AG10803 (cell line): ENCODE results near the gene KDF1.

Source experiments
- DNase-seq: peaks from one replicate; pipeline ENCODE4 v3.0.0; 2010; ENCODE audit warnings: low read depth
- H3K4me3 ChIP-seq: 2 replicates; pipeline ENCODE4 v1.5.1; 2011; ENCODE audit warnings: mild to moderate bottlenecking, low read length, control low read depth
- TF ChIP-seq, protein P1 (sequence below): conservative IDR thresholded peaks from 2 replicates; pipeline ENCODE4 v1.5.1; 2011; ENCODE audit warnings: mild to moderate bottlenecking, low read length, control low read depth, inconsistent platforms

KDF1 gene, protein sequence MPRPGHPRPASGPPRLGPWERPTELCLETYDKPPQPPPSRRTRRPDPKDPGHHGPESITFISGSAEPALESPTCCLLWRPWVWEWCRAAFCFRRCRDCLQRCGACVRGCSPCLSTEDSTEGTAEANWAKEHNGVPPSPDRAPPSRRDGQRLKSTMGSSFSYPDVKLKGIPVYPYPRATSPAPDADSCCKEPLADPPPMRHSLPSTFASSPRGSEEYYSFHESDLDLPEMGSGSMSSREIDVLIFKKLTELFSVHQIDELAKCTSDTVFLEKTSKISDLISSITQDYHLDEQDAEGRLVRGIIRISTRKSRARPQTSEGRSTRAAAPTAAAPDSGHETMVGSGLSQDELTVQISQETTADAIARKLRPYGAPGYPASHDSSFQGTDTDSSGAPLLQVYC

DNA sequence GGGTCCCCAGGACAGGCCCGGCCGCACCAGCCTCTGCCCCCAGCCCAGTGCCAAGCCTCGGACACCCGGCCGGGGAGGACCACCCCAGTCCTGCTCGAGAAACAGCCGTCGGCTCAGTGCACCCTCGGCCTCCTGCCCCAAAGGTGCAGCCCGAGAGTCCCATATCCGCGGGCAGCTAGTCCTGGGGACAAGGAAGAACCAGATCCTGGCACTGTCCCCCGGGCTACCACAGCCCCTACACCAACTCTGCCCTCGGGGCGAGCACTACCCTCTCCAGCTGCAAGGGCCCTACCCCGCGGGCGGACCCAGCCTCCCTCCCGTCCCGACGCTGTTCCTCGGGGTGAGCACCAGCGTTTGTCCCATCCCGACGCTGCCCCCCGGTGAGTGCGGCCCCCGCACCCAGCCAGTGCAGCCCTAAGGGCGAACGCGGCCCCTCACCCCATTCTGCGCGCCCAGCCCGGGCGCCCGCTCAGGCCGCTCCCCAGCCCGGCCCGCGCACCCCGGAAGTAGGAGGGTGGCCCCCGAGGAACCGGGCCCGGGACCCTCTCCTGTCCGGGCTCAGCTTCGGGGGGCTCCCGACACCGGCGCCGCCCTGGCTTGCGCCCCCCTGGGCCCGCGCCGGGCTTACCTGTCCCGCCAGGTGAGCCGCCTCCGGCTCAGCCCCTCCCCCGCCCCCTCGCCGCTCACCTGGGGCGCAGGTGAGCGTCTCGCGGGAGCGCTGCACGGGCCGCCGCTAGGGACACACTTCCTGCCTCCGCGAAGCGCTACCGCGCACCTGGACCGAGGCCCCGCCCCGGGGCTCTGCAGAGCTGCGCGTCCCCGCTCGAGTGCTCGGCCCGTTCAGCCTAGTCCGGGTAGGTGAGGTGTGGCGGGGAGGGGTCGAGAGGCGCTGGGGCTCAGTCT is at the start of gene KDF1:
KDF1 (minus strand) TSS at position 747 of the 903 bp plus-strand sequence. CDS start 8,088 bp downstream, outside the sequence.
- no peak for DNase-seq
- TF ChIP-seq, protein P1, sequence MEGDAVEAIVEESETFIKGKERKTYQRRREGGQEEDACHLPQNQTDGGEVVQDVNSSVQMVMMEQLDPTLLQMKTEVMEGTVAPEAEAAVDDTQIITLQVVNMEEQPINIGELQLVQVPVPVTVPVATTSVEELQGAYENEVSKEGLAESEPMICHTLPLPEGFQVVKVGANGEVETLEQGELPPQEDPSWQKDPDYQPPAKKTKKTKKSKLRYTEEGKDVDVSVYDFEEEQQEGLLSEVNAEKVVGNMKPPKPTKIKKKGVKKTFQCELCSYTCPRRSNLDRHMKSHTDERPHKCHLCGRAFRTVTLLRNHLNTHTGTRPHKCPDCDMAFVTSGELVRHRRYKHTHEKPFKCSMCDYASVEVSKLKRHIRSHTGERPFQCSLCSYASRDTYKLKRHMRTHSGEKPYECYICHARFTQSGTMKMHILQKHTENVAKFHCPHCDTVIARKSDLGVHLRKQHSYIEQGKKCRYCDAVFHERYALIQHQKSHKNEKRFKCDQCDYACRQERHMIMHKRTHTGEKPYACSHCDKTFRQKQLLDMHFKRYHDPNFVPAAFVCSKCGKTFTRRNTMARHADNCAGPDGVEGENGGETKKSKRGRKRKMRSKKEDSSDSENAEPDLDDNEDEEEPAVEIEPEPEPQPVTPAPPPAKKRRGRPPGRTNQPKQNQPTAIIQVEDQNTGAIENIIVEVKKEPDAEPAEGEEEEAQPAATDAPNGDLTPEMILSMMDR = no peak
- no peak within 1 kb of the TSS for H3K4me3 ChIP-seq

- TF ChIP-seq, protein P1 = no peak
- H3K4me3 ChIP-seq = no peak overlapping the region
- no peak for DNase-seq
Observed at GRCh38 chr1:27009601-27010197, 49.4 kb upstream of the KDF1 start.

DNA sequence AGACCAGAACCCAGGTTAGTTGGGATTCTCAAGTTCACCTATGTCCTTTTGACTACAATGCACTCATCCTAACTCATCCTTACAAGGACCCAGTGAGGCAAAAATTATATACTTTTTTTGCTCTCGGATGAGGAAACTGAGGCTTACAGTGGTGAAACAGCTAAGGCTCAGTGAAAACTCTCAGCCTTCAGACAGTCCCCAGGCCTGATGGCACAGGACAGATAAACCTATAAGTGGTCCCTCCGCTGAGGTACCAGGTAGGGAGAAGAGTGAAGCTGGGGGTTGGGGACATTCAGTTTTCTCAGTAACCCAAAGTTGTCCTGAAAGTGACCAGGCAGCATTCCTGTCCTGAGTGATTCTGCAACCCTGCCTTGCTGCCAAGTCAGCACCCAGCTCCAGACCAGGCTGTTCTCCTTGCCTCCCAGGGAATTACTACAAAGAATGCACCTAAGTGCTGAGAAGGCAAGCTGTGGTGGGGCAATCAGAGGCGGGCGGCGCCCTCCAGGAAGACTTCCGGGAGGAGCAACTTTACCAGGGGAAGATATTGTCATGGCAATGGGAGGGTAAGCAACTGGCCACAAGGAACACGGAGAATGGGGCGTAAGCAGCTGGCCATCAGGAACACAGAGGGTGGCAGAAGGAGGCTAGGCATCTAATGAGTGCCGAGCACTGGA is 47.8 kb upstream of the KDF1 start:
- TF ChIP-seq, protein P1 = no peak
- DNase-seq = peak; percentile 75
- no peak overlapping the region for H3K4me3 ChIP-seq

GRCh38 chr1:27006683-27007082 is 46.4 kb upstream of the KDF1 start:
- TF ChIP-seq, protein P1 = no peak
- DNase-seq = no peak
- H3K4me3 ChIP-seq = no peak overlapping the region

- TF ChIP-seq, protein P1 = no peak
- DNase-seq = no peak
- H3K4me3 ChIP-seq = no peak overlapping the region
Observed at GRCh38 chr1:27005648-27006496, 45.6 kb upstream of the KDF1 start.

DNA sequence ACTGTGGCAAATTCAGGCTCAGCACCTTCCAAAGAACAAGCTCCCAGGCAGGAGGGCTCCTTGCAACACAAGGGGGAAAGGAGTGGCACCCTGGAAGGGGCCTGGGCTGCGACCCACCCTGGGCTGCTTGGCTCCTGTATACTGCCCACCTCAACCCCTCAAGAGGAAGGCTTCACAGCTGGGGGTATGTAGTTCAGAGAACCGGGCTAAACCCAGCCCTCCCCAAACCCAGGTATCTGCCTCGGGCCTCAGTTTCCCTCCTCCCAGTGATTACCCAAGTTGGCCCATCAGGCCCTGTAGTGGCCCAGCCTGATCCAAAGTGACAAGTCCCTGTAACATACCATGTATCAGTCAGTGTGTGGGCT is 44.9 kb upstream of the KDF1 start:
- no peak overlapping the region for H3K4me3 ChIP-seq
- TF ChIP-seq, protein P1 = no peak
- no peak for DNase-seq
